ENCODE measurements around the gene ALK.

Gene ALK

GRCh38 chr2:29398384-29399237, 522.8 kb downstream of the ALK start:
- no peak for TF ChIP-seq FOXP2 (optimal IDR thresholded peaks at IDR 0.05; ENCODE audit: borderline replicate concordance, extremely low read depth, extremely low read length, insufficient read depth)
- TF ChIP-seq REST (IDR thresholded peaks at IDR 0.05; ENCODE audit: insufficient read depth in 1 of 2, low read depth in 2 of 2, low read length in 2 of 2), result no peak
- no peak for TF ChIP-seq POLR2AphosphoS5 (IDR thresholded peaks at IDR 0.05; ENCODE audit: low read depth, low read length)
- TF ChIP-seq SIN3A (IDR thresholded peaks at IDR 0.05; ENCODE audit: borderline replicate concordance, insufficient read depth, low read length), result no peak
- TF ChIP-seq TAF1 (IDR thresholded peaks at IDR 0.05; ENCODE audit: borderline replicate concordance, insufficient read depth, low read length), result no peak

- TF ChIP-seq POLR2AphosphoS5 (IDR thresholded peaks at IDR 0.05; ENCODE audit: low read depth, low read length) (no peak), TAF1 (IDR thresholded peaks at IDR 0.05; ENCODE audit: borderline replicate concordance, insufficient read depth, low read length) (no peak), REST (IDR thresholded peaks at IDR 0.05; ENCODE audit: insufficient read depth in 1 of 2, low read depth in 2 of 2, low read length in 2 of 2) (no peak), SIN3A (IDR thresholded peaks at IDR 0.05; ENCODE audit: borderline replicate concordance, insufficient read depth, low read length) (no peak), FOXP2 (optimal IDR thresholded peaks at IDR 0.05; ENCODE audit: borderline replicate concordance, extremely low read depth, extremely low read length, insufficient read depth) (no peak)
Observed at GRCh38 chr2:29397713-29398112, 523.7 kb downstream of the ALK start.

GRCh38 chr2:29397039-29397438, 524.3 kb downstream of the ALK start:
- TF ChIP-seq POLR2AphosphoS5 (IDR thresholded peaks at IDR 0.05; ENCODE audit: low read depth, low read length) (no peak), TAF1 (IDR thresholded peaks at IDR 0.05; ENCODE audit: borderline replicate concordance, insufficient read depth, low read length) (no peak), SIN3A (IDR thresholded peaks at IDR 0.05; ENCODE audit: borderline replicate concordance, insufficient read depth, low read length) (no peak), FOXP2 (optimal IDR thresholded peaks at IDR 0.05; ENCODE audit: borderline replicate concordance, extremely low read depth, extremely low read length, insufficient read depth) (no peak), REST (IDR thresholded peaks at IDR 0.05; ENCODE audit: insufficient read depth in 1 of 2, low read depth in 2 of 2, low read length in 2 of 2) (no peak)

GRCh38 chr2:29394981-29395350, 526.4 kb downstream of the ALK start:
- no peak for TF ChIP-seq SIN3A (IDR thresholded peaks at IDR 0.05; ENCODE audit: borderline replicate concordance, insufficient read depth, low read length)
- TF ChIP-seq POLR2AphosphoS5 (IDR thresholded peaks at IDR 0.05; ENCODE audit: low read depth, low read length), result no peak
- no peak for TF ChIP-seq REST (IDR thresholded peaks at IDR 0.05; ENCODE audit: insufficient read depth in 1 of 2, low read depth in 2 of 2, low read length in 2 of 2)
- no peak for TF ChIP-seq TAF1 (IDR thresholded peaks at IDR 0.05; ENCODE audit: borderline replicate concordance, insufficient read depth, low read length)
- TF ChIP-seq FOXP2 (optimal IDR thresholded peaks at IDR 0.05; ENCODE audit: borderline replicate concordance, extremely low read depth, extremely low read length, insufficient read depth), result no peak
